GM19463 (cell line): ENCODE results near the gene ZNG1B.
"Not testable (repeated sequence)": the region's sequence is repeated elsewhere in the genome, so short reads cannot be mapped to it uniquely, and the experiment has no call there.

Source experiments
- ATAC-seq: cut with Tn5 transposase; IDR thresholded peaks from one replicate; pipeline ENCODE4 v1.9.1; 2021; ENCODE audit warnings: mild to moderate bottlenecking, moderate library complexity; ENCODE audit not compliant: unreplicated experiment

ZNG1B gene

GRCh38 chr2:113503094-113504042, 65.9 kb downstream of the ZNG1B start:
- ATAC-seq = peak; percentile 78

DNA sequence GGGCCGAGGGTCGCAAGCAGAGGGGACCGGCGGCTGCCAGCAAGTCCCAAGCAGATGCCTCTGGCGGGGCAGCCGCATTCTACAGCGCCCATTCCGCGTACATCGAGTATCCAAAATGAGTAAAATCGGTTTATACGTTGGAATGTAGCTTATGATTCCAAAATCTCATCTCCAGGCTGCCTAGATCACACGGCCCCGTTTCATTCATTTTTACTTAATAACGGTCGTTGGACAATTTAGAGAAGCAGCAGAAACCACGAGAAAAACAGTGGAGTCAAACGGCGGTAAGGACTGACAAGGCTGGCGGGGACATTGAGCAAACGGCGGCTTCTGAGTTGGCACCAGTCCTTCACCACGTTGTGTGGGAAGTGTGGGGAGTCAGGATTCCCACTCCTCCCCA, 66.6 kb downstream of the ZNG1B start:
- not testable (repeated sequence) for ATAC-seq

DNA sequence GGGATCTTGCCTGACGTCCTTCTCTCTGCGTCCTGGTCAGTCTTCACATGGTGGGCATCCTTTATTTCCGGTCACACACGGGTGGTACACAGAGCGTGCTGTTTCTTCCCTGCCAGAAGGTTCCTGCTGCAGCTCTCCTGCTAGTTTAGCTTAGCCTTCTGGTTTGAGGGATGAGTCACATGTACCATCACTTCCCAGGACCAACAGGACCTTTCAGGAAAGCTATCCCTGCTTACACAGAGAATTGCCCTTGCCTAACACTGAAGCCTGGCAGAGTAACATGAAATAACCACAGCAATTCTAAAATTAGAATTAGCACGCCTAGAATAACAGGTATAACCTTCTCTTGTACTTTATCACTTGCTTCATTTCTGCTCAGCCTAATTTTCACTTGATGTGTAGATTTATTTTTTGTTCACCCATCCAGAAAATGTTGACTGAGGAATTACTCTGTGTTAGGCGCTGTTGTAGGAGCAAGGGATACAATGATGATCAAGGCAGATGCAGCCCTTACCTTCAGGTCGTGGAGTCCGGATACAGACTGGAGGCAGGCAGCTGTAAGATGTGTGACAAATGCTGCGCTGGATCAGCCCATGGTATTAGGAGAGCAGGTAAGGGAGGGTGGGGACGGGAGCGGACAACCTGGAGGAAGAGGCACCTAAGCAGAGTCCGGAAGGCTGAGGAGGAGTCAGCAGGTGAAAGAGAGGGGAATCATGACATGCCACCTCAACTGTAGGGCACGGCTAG, 70.1 kb downstream of the ZNG1B start:
- not testable (repeated sequence) for ATAC-seq

DNA sequence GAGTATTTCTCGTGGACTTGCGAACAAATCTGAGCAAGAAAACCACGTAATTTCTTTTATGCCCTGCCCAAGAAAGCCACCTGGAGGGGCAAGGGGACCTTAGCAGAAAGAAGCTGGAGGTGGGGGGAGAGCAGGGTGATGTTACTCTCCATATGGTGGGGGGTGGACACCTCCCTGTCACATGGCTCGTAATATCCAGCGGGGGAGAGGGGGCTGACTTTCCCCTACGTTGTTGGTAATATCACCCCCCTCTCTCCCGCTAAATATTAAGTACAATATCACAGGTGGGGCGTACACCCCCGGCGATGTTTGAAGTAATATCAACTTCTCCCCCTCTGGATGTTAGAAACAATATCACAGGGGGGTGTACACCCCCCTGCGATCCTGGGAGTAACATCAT, 70.7 kb downstream of the ZNG1B start:
- ATAC-seq = not testable (repeated sequence)

- not testable (repeated sequence) for ATAC-seq
Measured at GRCh38 chr2:113510913-113511312, 73.4 kb downstream of the ZNG1B start.

GRCh38 chr2:113511859-113512258, 74.4 kb downstream of the ZNG1B start:
- not testable (repeated sequence) for ATAC-seq

DNA sequence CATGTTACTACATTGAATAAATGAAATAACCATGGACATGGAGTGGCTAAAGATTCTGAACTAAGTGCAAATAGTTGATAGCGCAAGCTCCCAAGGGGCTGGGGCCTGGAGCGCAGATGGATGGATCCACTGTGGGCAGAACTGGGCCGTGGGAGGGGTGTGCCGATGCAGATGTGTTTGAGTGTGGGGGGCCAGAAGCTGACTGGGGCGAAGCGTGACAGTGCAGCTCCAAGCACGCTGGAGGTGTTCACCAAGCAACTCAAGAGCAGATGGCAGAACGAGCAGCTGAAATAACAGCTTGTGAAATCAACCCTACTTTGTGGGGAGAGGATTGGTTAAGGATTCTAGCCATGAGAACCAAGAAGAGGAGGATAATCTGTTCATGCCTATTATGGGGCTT, 78.0 kb downstream of the ZNG1B start:
- ATAC-seq = not testable (repeated sequence)

DNA sequence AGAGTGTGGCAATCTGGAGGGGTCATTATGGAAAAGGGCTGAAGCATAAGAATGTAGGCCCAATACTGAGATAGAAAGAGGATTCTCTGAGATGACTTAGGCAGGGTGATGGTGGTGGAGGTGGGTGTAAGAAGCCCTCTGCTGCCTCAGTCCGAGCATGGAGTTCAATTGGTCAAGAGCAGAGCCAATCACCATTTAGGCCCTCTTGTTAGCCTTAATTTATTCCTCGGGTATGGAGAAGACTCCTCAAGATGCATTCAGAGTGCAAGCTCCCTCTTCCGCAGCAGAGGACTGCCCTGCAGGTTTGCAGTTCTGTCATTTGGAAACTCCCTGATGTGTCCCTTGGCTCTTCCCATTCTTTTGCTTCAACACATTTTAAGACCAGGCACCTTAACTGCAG, 78.5 kb downstream of the ZNG1B start:
- not testable (repeated sequence) for ATAC-seq

DNA sequence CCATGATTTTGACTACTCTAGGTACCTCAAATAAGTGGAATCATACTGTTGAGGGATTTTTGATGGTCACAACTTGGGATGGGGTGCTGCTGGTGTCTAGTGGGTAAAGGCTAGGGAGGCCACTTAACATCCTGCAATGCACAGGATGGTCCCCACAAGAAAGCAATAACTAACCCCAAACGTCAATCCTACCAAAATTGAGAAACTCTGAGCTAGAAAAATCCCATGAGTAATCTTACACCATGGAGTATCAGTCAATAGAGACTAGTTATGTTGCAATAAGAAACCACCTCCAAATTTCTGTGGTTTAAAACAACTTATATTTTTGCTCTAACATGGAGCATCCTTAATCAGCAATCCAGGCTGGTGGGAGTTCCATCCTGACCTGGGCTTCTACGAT, 79.5 kb downstream of the ZNG1B start:
- not testable (repeated sequence) for ATAC-seq

GRCh38 chr2:113520837-113521236, 83.3 kb downstream of the ZNG1B start:
- ATAC-seq = not testable (repeated sequence)

DNA sequence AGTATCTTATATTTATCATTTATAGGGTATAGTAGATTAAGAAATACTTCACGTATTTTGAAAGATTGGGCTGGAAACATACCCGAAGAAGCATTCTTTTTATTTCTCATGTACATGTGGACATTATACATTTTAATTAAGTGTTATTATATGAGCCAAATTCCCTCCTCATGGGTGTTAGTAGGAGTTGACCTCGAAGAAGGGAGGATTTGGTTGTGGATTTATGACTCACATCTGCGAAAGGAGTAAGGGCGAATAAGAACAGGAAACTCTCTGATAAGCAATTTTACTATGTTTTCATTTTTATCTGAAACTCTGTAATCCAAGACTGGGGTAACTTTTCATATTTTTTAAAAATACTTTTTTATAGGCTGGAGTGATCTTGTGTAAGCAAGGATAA, 84.0 kb downstream of the ZNG1B start:
- not testable (repeated sequence) for ATAC-seq

- ATAC-seq = not testable (repeated sequence)
Measured at GRCh38 chr2:113524986-113525385, 87.5 kb downstream of the ZNG1B start.

DNA sequence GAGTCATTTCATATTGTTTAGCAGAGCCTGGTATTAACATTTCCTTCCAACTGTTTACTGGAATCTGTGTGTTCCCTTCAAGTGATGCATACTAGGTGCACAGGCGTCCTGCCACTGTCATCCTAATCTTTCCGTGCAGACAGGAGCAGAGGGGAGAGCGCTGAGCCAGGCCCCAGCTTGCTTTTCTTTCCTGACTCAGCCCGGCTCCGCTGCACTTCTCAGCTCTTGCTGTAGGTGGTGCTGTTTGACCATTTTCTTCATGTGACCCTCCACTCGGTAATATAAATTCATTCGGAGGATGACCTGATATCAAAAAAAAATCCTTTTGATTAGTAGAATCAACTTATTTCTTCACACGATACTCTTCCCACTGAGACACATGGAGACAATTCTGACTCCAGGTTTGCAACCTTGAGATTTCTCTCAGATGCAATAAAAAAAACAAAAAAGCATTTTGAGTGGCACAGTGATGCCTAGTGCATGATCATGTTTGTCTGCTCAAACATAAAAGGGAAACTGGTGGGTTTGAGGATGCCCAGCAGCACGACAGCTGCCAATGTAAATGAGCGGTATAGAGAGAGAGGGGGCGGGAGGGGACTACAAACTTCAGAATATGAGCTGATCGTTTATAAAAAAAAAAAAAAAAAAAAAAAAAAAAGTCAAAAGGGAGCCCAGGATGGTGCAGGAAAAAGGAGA, 90.0 kb downstream of the ZNG1B start:
- ATAC-seq = peak; percentile 89

- ATAC-seq = not testable (repeated sequence)
Measured at GRCh38 chr2:113528126-113528525, 90.6 kb downstream of the ZNG1B start.

GRCh38 chr2:113528904-113529303, 91.4 kb downstream of the ZNG1B start:
- ATAC-seq = not testable (repeated sequence)

DNA sequence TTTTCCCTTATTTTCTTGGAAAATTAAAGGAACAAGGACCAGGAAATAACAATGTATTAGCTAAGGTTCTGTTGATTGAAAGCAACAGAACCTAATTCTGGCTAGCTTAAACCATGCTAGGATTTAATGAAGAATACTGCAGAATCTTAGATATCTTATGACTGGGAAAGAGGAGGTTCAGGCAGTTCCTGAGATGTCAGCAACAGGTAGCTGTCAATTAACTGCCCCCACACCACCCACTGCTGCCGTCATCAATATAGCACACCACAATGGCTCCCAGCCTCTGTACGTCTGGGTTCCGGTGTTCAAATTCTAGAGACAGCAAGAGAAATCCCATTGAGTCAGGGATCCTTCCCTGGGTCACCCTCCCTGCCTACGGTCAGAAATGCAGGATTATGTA, 95.5 kb downstream of the ZNG1B start:
- not testable (repeated sequence) for ATAC-seq

GRCh38 chr2:113536573-113536972, 99.1 kb downstream of the ZNG1B start:
- ATAC-seq = not testable (repeated sequence)

GRCh38 chr2:113540834-113541203, 103.3 kb downstream of the ZNG1B start:
- ATAC-seq = not testable (repeated sequence)

DNA sequence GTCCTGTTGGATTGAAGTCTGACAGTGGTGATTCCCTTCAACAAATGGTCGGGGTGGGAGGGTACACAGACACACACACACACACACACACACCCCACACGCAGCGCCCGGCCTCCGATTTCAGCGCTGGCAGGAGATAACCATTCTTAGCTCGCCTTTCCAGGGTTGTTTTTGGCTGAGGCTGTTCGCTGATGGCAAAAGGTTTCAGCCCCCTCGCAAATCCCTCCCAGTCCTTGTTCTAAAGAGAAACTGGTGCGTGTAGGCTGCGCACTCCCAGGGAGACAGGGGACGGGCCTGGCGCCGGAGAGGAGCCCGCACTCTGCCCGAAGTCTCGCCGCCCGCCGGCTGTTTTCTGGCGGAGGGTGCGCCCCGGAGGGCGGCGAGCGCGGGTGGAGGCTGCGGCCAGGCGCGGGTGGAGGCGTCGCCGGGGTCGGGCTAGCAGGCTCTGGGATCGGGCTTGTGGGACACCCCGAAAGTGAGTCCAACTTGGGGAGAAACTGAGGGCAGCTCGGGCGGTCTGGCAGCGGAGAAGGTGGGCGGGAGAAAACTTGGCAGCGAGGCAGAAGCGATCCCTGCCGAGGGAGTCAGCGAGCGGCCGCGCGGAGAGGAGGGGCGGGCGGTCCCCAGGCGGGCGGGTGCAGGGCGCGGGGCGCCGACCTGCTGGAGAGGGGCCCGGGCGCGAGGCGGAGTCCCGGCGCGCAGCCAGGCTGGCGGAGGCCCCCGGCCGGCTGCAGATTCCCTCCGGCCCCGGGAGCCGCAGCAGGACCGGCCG, 103.9 kb downstream of the ZNG1B start:
- not testable (repeated sequence) for ATAC-seq

- not testable (repeated sequence) for ATAC-seq
Measured at GRCh38 chr2:113541976-113542485, 104.5 kb downstream of the ZNG1B start.
